HG03039 (cell line): Measurements from ENCODE around the gene ELAVL4.

Experiments
- ATAC-seq: cut with Tn5 transposase; IDR thresholded peaks from one replicate; pipeline ENCODE4 v1.9.1; 2021; ENCODE audit warnings: mild to moderate bottlenecking, moderate library complexity; ENCODE audit not compliant: unreplicated experiment

Gene ELAVL4

GRCh38 chr1:50175719-50176639 lies 67.3 kb downstream of the ELAVL4 start:
- ATAC-seq: no peak

GRCh38 chr1:50177994-50178393 lies 69.3 kb downstream of the ELAVL4 start:
- no peak for ATAC-seq

- no peak for ATAC-seq
Measured at GRCh38 chr1:50179639-50180038, 70.9 kb downstream of the ELAVL4 start.

GRCh38 chr1:50180367-50180766 lies 71.6 kb downstream of the ELAVL4 start:
- ATAC-seq: no peak

- ATAC-seq: no peak
Measured at GRCh38 chr1:50181027-50181663, 72.4 kb downstream of the ELAVL4 start.

- ATAC-seq: no peak
Measured at GRCh38 chr1:50183378-50184133, 74.8 kb downstream of the ELAVL4 start.

GRCh38 chr1:50189369-50189768 lies 80.6 kb downstream of the ELAVL4 start:
- ATAC-seq: no peak

GRCh38 chr1:50193002-50193401 lies 84.3 kb downstream of the ELAVL4 start:
- ATAC-seq: no peak

GRCh38 chr1:50195205-50195604 lies 86.5 kb downstream of the ELAVL4 start:
- no peak for ATAC-seq

- no peak for ATAC-seq
Measured at GRCh38 chr1:50196081-50196480, 87.4 kb downstream of the ELAVL4 start.

GRCh38 chr1:50197216-50197615 lies 88.5 kb downstream of the ELAVL4 start:
- ATAC-seq: no peak

- ATAC-seq: no peak
Measured at GRCh38 chr1:50208315-50208714, 99.6 kb downstream of the ELAVL4 start.

GRCh38 chr1:50208756-50209155 lies 100.0 kb downstream of the ELAVL4 start:
- ATAC-seq: no peak

GRCh38 chr1:50209749-50210148 lies 101.0 kb downstream of the ELAVL4 start:
- ATAC-seq: no peak

GRCh38 chr1:50213505-50213904 lies 104.8 kb downstream of the ELAVL4 start:
- ATAC-seq: no peak

- ATAC-seq: no peak
Measured at GRCh38 chr1:50214717-50215116, 106.0 kb downstream of the ELAVL4 start.

- no peak for ATAC-seq
Measured at GRCh38 chr1:50218344-50219120, 109.8 kb downstream of the ELAVL4 start.

- ATAC-seq: no peak
Measured at GRCh38 chr1:50228871-50229384, 120.2 kb downstream of the ELAVL4 start.

GRCh38 chr1:50231209-50231608 lies 122.5 kb downstream of the ELAVL4 start:
- no peak for ATAC-seq

- no peak for ATAC-seq
Measured at GRCh38 chr1:50232336-50232735, 123.6 kb downstream of the ELAVL4 start.

GRCh38 chr1:50236656-50237055 lies 127.9 kb downstream of the ELAVL4 start:
- no peak for ATAC-seq
